Astrocyte (in vitro differentiated cells and primary cell): ENCODE results near the gene BOD1L2. TPM values are rescaled to one million over a fixed set of nuclear protein-coding genes. Genes with fewer than 3 reads are reported as not detected.

ENCODE experiments used
- DNase-seq: peaks from one replicate; pipeline ENCODE4 v3.0.0-alpha.2; 2010; ENCODE audit warnings: low read depth
- FAIRE-seq: peaks from 2 replicates; lab custom pipeline; 2011; peaks lifted over from hg19 to GRCh38; lab: Jason Lieb, UNC
- H2AFZ ChIP-seq: 2 replicates; pipeline ENCODE4 v1.6.0; 2012; ENCODE audit warnings: low read depth, low read length, inconsistent platforms
- H3K27ac ChIP-seq: 2 replicates; pipeline ENCODE4 v1.5.1; 2011; ENCODE audit warnings: low read depth, low read length, inconsistent platforms
- H3K27me3 ChIP-seq: 2 replicates; pipeline ENCODE4 v1.6.0; 2011; ENCODE audit warnings: low read length, inconsistent platforms; ENCODE audit not compliant: insufficient read depth
- H3K36me3 ChIP-seq: 2 replicates; pipeline ENCODE4 v1.5.1; 2011; ENCODE audit warnings: low read length, inconsistent platforms; ENCODE audit not compliant: insufficient read depth
- H3K4me1 ChIP-seq: 2 replicates; pipeline ENCODE4 v1.5.1; 2011; ENCODE audit warnings: low read length, inconsistent platforms; ENCODE audit not compliant: insufficient read depth
- H3K4me2 ChIP-seq: 2 replicates; pipeline ENCODE4 v1.6.0; 2012; ENCODE audit warnings: low read length, inconsistent platforms
- H3K4me3 ChIP-seq: 2 replicates; pipeline ENCODE4 v1.5.1; 2011; ENCODE audit warnings: low read depth, mild to moderate bottlenecking, low read length, inconsistent platforms; ENCODE audit not compliant: insufficient read depth
- H3K79me2 ChIP-seq: 2 replicates; pipeline ENCODE4 v1.6.0; 2012; ENCODE audit warnings: mild to moderate bottlenecking, low read length, inconsistent platforms; ENCODE audit not compliant: insufficient read depth
- H3K9ac ChIP-seq: 2 replicates; pipeline ENCODE4 v1.6.0; 2012; ENCODE audit warnings: mild to moderate bottlenecking, low read length, inconsistent platforms
- H3K9me3 ChIP-seq: 2 replicates; pipeline ENCODE4 v1.5.1; 2012; ENCODE audit warnings: low read depth, mild to moderate bottlenecking, low read length, inconsistent platforms; ENCODE audit not compliant: insufficient read depth
- H4K20me1 ChIP-seq: 2 replicates; pipeline ENCODE4 v1.6.0; 2012; ENCODE audit warnings: low read length, inconsistent platforms; ENCODE audit not compliant: insufficient read depth
- H3K27ac Mint-ChIP-seq: one replicate; pipeline ENCODE4 v1.8.0; 2021; ENCODE audit warnings: mild to moderate bottlenecking, mixed read lengths; ENCODE audit not compliant: unreplicated experiment
- H3K27me3 Mint-ChIP-seq: one replicate; pipeline ENCODE4 v1.8.0; 2021; ENCODE audit warnings: low read depth, mixed read lengths; ENCODE audit not compliant: unreplicated experiment
- H3K36me3 Mint-ChIP-seq: one replicate; pipeline ENCODE4 v1.8.0; 2021; ENCODE audit warnings: low read depth, mixed read lengths; ENCODE audit not compliant: unreplicated experiment
- H3K4me1 Mint-ChIP-seq: one replicate; pipeline ENCODE4 v1.8.0; 2021; ENCODE audit warnings: low read depth, mixed read lengths; ENCODE audit not compliant: unreplicated experiment
- H3K4me3 Mint-ChIP-seq: one replicate; pipeline ENCODE4 v1.8.0; 2021; ENCODE audit warnings: mild to moderate bottlenecking, moderate library complexity, mixed read lengths; ENCODE audit not compliant: unreplicated experiment
- H3K9me3 Mint-ChIP-seq: one replicate; pipeline ENCODE4 v1.8.0; 2021; ENCODE audit warnings: mild to moderate bottlenecking, mixed read lengths; ENCODE audit not compliant: unreplicated experiment
- EZH2 ChIP-seq: IDR thresholded peaks from 2 replicates; pipeline ENCODE4 v1.6.1; 2012; ENCODE audit warnings: mild to moderate bottlenecking, low read length, inconsistent platforms; ENCODE audit not compliant: insufficient read depth
- total RNA-seq: library from RNA; stranded (reverse); gene quantifications from 2 replicates; pipeline ENCODE4 v1.2.1, GENCODE V29; 2021
- TF ChIP-seq, protein P1 (sequence below): IDR thresholded peaks from 2 replicates; pipeline ENCODE4 v1.5.1; 2011; ENCODE audit warnings: low read depth, mild to moderate bottlenecking, inconsistent platforms, low read length, moderate library complexity; ENCODE audit not compliant: insufficient read depth

Gene BOD1L2
- total RNA-seq, 1 donor from 2014 or later, result not detected

DNA sequence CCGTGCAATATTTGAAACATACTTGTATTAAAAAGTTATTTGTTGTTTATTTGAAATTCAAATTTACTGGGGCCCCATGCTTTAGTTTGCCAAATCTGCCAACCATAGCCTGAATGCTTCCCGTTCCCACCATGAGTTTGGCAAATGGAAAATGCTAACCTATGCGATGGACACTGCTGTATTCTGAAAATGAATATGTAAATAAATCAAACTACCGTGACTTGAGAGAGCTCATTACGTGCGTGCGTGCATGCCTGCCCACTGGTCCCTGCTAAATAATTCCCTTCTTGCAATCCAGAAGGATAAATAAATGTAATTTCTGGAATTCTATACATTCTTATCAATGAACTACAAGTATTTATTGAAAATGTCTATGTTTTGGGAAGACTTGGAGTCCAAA, 3.2 kb downstream of the BOD1L2 start:
- no peak overlapping the region for H2AFZ ChIP-seq
- Mint-ChIP-seq H3K4me3 (no peak overlapping the region), H3K27me3 (peaks cover 43% of the 10 kb centered on the region), H3K27ac (no peak overlapping the region), H3K9me3 (peaks cover 5% of the 10 kb centered on the region), H3K4me1 (no peaks in the 10 kb centered on the region), H3K36me3 (no peaks in the 10 kb centered on the region)
- no peaks in the 10 kb centered on the region for H4K20me1 ChIP-seq
- TF ChIP-seq, protein P1, sequence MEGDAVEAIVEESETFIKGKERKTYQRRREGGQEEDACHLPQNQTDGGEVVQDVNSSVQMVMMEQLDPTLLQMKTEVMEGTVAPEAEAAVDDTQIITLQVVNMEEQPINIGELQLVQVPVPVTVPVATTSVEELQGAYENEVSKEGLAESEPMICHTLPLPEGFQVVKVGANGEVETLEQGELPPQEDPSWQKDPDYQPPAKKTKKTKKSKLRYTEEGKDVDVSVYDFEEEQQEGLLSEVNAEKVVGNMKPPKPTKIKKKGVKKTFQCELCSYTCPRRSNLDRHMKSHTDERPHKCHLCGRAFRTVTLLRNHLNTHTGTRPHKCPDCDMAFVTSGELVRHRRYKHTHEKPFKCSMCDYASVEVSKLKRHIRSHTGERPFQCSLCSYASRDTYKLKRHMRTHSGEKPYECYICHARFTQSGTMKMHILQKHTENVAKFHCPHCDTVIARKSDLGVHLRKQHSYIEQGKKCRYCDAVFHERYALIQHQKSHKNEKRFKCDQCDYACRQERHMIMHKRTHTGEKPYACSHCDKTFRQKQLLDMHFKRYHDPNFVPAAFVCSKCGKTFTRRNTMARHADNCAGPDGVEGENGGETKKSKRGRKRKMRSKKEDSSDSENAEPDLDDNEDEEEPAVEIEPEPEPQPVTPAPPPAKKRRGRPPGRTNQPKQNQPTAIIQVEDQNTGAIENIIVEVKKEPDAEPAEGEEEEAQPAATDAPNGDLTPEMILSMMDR, result no peak
- TF ChIP-seq EZH2, result no peak
- H3K36me3 ChIP-seq, result no peaks in the 10 kb centered on the region
- FAIRE-seq, result no peak
- H3K27me3 ChIP-seq, result no peaks in the 10 kb centered on the region
- DNase-seq, result no peak
- H3K79me2 ChIP-seq, result no peaks in the 10 kb centered on the region
- H3K4me3 ChIP-seq, result no peak overlapping the region
- no peak overlapping the region for H3K9ac ChIP-seq
- no peak overlapping the region for H3K4me2 ChIP-seq
- no peaks in the 10 kb centered on the region for H3K4me1 ChIP-seq
- H3K9me3 ChIP-seq, result no peaks in the 10 kb centered on the region
- H3K27ac ChIP-seq, result no peak overlapping the region

GRCh38 chr18:57150828-57151227, 3.9 kb downstream of the BOD1L2 start:
- Mint-ChIP-seq H3K4me1 (no peaks in the 10 kb centered on the region), H3K4me3 (no peak overlapping the region), H3K27me3 (peaks cover 36% of the 10 kb centered on the region), H3K9me3 (peaks cover 5% of the 10 kb centered on the region), H3K27ac (no peak overlapping the region), H3K36me3 (no peaks in the 10 kb centered on the region)
- DNase-seq (no peak), FAIRE-seq (no peak)
- no peak for TF ChIP-seq EZH2
- TF ChIP-seq, protein P1, result no peak
- Histone ChIP-seq H2AFZ (no peak overlapping the region), H4K20me1 (no peaks in the 10 kb centered on the region), H3K4me2 (no peak overlapping the region), H3K27me3 (no peaks in the 10 kb centered on the region), H3K4me3 (no peak overlapping the region), H3K9me3 (no peaks in the 10 kb centered on the region), H3K9ac (no peak overlapping the region), H3K27ac (no peak overlapping the region), H3K36me3 (no peaks in the 10 kb centered on the region), H3K79me2 (no peaks in the 10 kb centered on the region), H3K4me1 (no peaks in the 10 kb centered on the region)

- no peaks in the 10 kb centered on the region for H3K27me3 ChIP-seq
- H3K79me2 ChIP-seq, result no peaks in the 10 kb centered on the region
- no peaks in the 10 kb centered on the region for H3K36me3 ChIP-seq
- Mint-ChIP-seq H3K27me3 (peaks cover 36% of the 10 kb centered on the region), H3K9me3 (peaks cover 5% of the 10 kb centered on the region), H3K27ac (no peak overlapping the region), H3K4me1 (no peaks in the 10 kb centered on the region), H3K36me3 (no peaks in the 10 kb centered on the region), H3K4me3 (no peak overlapping the region)
- H3K9ac ChIP-seq, result no peak overlapping the region
- no peak for FAIRE-seq
- H3K4me3 ChIP-seq, result no peak overlapping the region
- no peaks in the 10 kb centered on the region for H4K20me1 ChIP-seq
- no peaks in the 10 kb centered on the region for H3K4me1 ChIP-seq
- no peak for DNase-seq
- no peak for TF ChIP-seq EZH2
- TF ChIP-seq, protein P1, result no peak
- no peak overlapping the region for H3K4me2 ChIP-seq
- H3K27ac ChIP-seq, result no peak overlapping the region
- no peaks in the 10 kb centered on the region for H3K9me3 ChIP-seq
- no peak overlapping the region for H2AFZ ChIP-seq
Measured at GRCh38 chr18:57154191-57154830, 7.4 kb downstream of the BOD1L2 start.
